ENCODE measurements around the gene EEF2K.

Gene EEF2K

GRCh38 chr16:22183901-22184614 is 22.0 kb upstream of the EEF2K start:
- Mint-ChIP-seq H3K4me1 (peaks cover 20% of the 10 kb centered on the region), H3K4me3 (no peak overlapping the region), H3K27me3 (no peaks in the 10 kb centered on the region), H3K36me3 (peaks cover 4% of the 10 kb centered on the region), H3K27ac (no peak overlapping the region), H3K9me3 (no peaks in the 10 kb centered on the region)
- ATAC-seq, result peak; percentile 64

- peaks cover 4% of the 10 kb centered on the region for H3K36me3 Mint-ChIP-seq
- no peak overlapping the region for H3K4me3 Mint-ChIP-seq
- H3K27me3 Mint-ChIP-seq, result no peaks in the 10 kb centered on the region
- ATAC-seq, result no peak
- no peaks in the 10 kb centered on the region for H3K9me3 Mint-ChIP-seq
- H3K27ac Mint-ChIP-seq, result no peak overlapping the region
- peaks cover 25% of the 10 kb centered on the region for H3K4me1 Mint-ChIP-seq
Measured at GRCh38 chr16:22184615-22184968, 21.5 kb upstream of the EEF2K start.

- H3K27ac Mint-ChIP-seq, result peak overlapping the region; percentile 35
- H3K9me3 Mint-ChIP-seq, result no peaks in the 10 kb centered on the region
- H3K27me3 Mint-ChIP-seq, result no peaks in the 10 kb centered on the region
- peaks cover 4% of the 10 kb centered on the region for H3K36me3 Mint-ChIP-seq
- no peak for ATAC-seq
- H3K4me1 Mint-ChIP-seq, result peaks cover 29% of the 10 kb centered on the region
- no peak overlapping the region for H3K4me3 Mint-ChIP-seq
Measured at GRCh38 chr16:22186517-22186916, 19.6 kb upstream of the EEF2K start.

- ATAC-seq, result no peak
- Mint-ChIP-seq H3K4me3 (no peak overlapping the region), H3K27ac (peak overlapping the region; percentile 94), H3K4me1 (peaks cover 39% of the 10 kb centered on the region), H3K9me3 (no peaks in the 10 kb centered on the region), H3K36me3 (no peaks in the 10 kb centered on the region), H3K27me3 (no peaks in the 10 kb centered on the region)
Measured at GRCh38 chr16:22188267-22188594, 17.8 kb upstream of the EEF2K start.

- H3K4me3 Mint-ChIP-seq, result peak overlapping the region; percentile 90
- peak overlapping the region; percentile 94 for H3K27ac Mint-ChIP-seq
- ATAC-seq, result no peak
- H3K27me3 Mint-ChIP-seq, result no peaks in the 10 kb centered on the region
- H3K36me3 Mint-ChIP-seq, result peaks cover 4% of the 10 kb centered on the region
- H3K4me1 Mint-ChIP-seq, result peaks cover 45% of the 10 kb centered on the region
- H3K9me3 Mint-ChIP-seq, result peaks cover 4% of the 10 kb centered on the region
Measured at GRCh38 chr16:22188595-22189442, 17.3 kb upstream of the EEF2K start.

- no peak for ATAC-seq
- Mint-ChIP-seq H3K36me3 (peaks cover 7% of the 10 kb centered on the region), H3K27ac (peak overlapping the region; percentile 94), H3K4me3 (peak overlapping the region; percentile 90), H3K4me1 (peaks cover 45% of the 10 kb centered on the region), H3K9me3 (peaks cover 8% of the 10 kb centered on the region), H3K27me3 (no peaks in the 10 kb centered on the region)
Measured at GRCh38 chr16:22189473-22190080, 16.5 kb upstream of the EEF2K start.

- peak; percentile 82 for ATAC-seq
- Mint-ChIP-seq H3K27me3 (no peaks in the 10 kb centered on the region), H3K9me3 (peaks cover 8% of the 10 kb centered on the region), H3K4me1 (peaks cover 52% of the 10 kb centered on the region), H3K27ac (peak overlapping the region; percentile 94), H3K36me3 (peaks cover 7% of the 10 kb centered on the region), H3K4me3 (peak overlapping the region; percentile 90)
Measured at GRCh38 chr16:22190081-22190775, 15.8 kb upstream of the EEF2K start.

GRCh38 chr16:22190776-22191531 is 15.1 kb upstream of the EEF2K start:
- Mint-ChIP-seq H3K36me3 (peaks cover 7% of the 10 kb centered on the region), H3K9me3 (peaks cover 8% of the 10 kb centered on the region), H3K4me3 (peak overlapping the region; percentile 90), H3K27me3 (no peaks in the 10 kb centered on the region), H3K27ac (peak overlapping the region; percentile 94), H3K4me1 (peaks cover 56% of the 10 kb centered on the region)
- ATAC-seq, result peak; percentile 77

GRCh38 chr16:22191532-22192260 is 14.4 kb upstream of the EEF2K start:
- Mint-ChIP-seq H3K9me3 (peaks cover 8% of the 10 kb centered on the region), H3K27me3 (no peaks in the 10 kb centered on the region), H3K4me3 (peak overlapping the region; percentile 90), H3K36me3 (peaks cover 7% of the 10 kb centered on the region), H3K27ac (peak overlapping the region; percentile 94), H3K4me1 (peaks cover 56% of the 10 kb centered on the region)
- ATAC-seq, result no peak

- Mint-ChIP-seq H3K9me3 (peaks cover 8% of the 10 kb centered on the region), H3K36me3 (peaks cover 7% of the 10 kb centered on the region), H3K4me3 (peak overlapping the region; percentile 48), H3K4me1 (peaks cover 60% of the 10 kb centered on the region), H3K27ac (peak overlapping the region; percentile 94), H3K27me3 (no peaks in the 10 kb centered on the region)
- peak; percentile 17 for ATAC-seq
Measured at GRCh38 chr16:22192261-22193062, 13.6 kb upstream of the EEF2K start.

- no peak for ATAC-seq
Measured at GRCh38 chr16:22193063-22193411, 13.0 kb upstream of the EEF2K start.

GRCh38 chr16:22194707-22195444 is 11.2 kb upstream of the EEF2K start:
- Mint-ChIP-seq H3K4me1 (peaks cover 54% of the 10 kb centered on the region), H3K27ac (peak overlapping the region; percentile 84), H3K36me3 (peaks cover 7% of the 10 kb centered on the region), H3K27me3 (no peaks in the 10 kb centered on the region), H3K4me3 (peak overlapping the region; percentile 80), H3K9me3 (peaks cover 8% of the 10 kb centered on the region)
- ATAC-seq, result no peak

More at GRCh38 chr16:22193063-22193411, 13.0 kb upstream of the EEF2K start:
- H3K9me3 Mint-ChIP-seq, result peaks cover 8% of the 10 kb centered on the region
- no peaks in the 10 kb centered on the region for H3K27me3 Mint-ChIP-seq
- H3K4me1 Mint-ChIP-seq, result peaks cover 58% of the 10 kb centered on the region
- H3K36me3 Mint-ChIP-seq, result peaks cover 7% of the 10 kb centered on the region
- H3K27ac Mint-ChIP-seq, result peak overlapping the region; percentile 84
- H3K4me3 Mint-ChIP-seq, result no peak overlapping the region

- peak overlapping the region; percentile 80 for H3K4me3 Mint-ChIP-seq
- no peak for ATAC-seq
- peaks cover 8% of the 10 kb centered on the region for H3K9me3 Mint-ChIP-seq
- H3K36me3 Mint-ChIP-seq, result peaks cover 7% of the 10 kb centered on the region
- no peaks in the 10 kb centered on the region for H3K27me3 Mint-ChIP-seq
- peaks cover 53% of the 10 kb centered on the region for H3K4me1 Mint-ChIP-seq
- peak overlapping the region; percentile 84 for H3K27ac Mint-ChIP-seq
Measured at GRCh38 chr16:22195445-22195694, 10.7 kb upstream of the EEF2K start.

Measured in stimulated activated memory B cell treated with anti-CD40 and anti-IgM and Interleukin-4, amounts not matched to agents 10 μg/mL and 1 μg/mL and 100 μg/mL, for 72 hours (primary cell).